Epithelial cell of esophagus (primary cell): ENCODE data around the gene TMA16.
A peak's percentile ranks its signal among the peaks of the same experiment; 100 is the strongest.
"Not testable (repeated sequence)": the region's sequence is repeated elsewhere in the genome, so short reads cannot be mapped to it uniquely, and the experiment has no call there.

Experiments used
- DNase-seq: peaks from one replicate; pipeline ENCODE4 v3.0.0; 2010; ENCODE audit warnings: low read depth
- H3K4me3 ChIP-seq: 2 replicates; pipeline ENCODE4 v1.5.1; 2011; ENCODE audit warnings: mild to moderate bottlenecking, low read length, control low read depth
- TF ChIP-seq, protein P1 (sequence below): IDR thresholded peaks from 2 replicates; pipeline ENCODE4 v1.5.1; 2011; ENCODE audit warnings: low read depth, mild to moderate bottlenecking, low read length, control low read depth, inconsistent platforms; ENCODE audit not compliant: insufficient read depth; ENCODE audit errors: missing control alignments

The TMA16 gene

DNA sequence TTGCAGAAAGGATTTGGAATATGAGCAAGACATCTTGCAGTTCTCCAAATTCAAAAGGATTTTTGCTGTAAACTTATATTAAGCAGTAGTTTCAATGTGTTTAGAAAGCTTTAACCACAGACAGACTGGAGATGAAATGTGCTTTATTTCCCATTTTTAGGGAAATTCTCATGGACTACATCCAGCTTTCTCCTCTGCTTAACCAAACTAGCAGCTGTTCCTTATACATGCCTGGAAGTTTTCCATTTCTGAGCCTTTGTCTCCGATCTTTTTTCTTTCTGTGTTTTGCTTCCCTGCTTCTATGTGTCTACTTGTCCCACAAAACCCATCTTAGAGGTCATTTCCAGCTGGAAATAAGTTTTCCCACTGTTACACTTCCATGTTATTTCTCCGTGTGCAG lies 41.6 kb downstream of the TMA16 start:
- TF ChIP-seq, protein P1, sequence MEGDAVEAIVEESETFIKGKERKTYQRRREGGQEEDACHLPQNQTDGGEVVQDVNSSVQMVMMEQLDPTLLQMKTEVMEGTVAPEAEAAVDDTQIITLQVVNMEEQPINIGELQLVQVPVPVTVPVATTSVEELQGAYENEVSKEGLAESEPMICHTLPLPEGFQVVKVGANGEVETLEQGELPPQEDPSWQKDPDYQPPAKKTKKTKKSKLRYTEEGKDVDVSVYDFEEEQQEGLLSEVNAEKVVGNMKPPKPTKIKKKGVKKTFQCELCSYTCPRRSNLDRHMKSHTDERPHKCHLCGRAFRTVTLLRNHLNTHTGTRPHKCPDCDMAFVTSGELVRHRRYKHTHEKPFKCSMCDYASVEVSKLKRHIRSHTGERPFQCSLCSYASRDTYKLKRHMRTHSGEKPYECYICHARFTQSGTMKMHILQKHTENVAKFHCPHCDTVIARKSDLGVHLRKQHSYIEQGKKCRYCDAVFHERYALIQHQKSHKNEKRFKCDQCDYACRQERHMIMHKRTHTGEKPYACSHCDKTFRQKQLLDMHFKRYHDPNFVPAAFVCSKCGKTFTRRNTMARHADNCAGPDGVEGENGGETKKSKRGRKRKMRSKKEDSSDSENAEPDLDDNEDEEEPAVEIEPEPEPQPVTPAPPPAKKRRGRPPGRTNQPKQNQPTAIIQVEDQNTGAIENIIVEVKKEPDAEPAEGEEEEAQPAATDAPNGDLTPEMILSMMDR: no peak
- no peak for DNase-seq
- H3K4me3 ChIP-seq: no peak overlapping the region

DNA sequence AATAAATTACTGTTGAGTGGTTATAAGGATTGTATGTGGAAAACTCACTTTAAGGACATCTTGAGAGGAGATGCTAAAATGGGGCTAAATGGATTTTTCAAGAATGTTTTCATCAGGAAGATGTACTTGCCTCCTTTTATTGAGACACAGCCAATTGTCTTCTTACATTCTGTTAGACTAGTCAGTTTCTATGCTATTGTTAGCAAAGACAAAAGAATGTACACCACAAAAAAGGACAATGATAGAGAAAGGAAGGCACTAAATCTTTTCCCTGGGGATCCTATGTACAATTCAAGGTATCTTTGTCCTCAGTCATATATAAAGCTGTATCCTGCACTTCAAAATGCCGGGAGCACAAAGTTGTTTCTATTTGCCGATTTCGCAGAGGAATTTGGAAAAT lies 42.6 kb downstream of the TMA16 start:
- TF ChIP-seq, protein P1: no peak
- no peak for DNase-seq
- H3K4me3 ChIP-seq: no peak overlapping the region

DNA sequence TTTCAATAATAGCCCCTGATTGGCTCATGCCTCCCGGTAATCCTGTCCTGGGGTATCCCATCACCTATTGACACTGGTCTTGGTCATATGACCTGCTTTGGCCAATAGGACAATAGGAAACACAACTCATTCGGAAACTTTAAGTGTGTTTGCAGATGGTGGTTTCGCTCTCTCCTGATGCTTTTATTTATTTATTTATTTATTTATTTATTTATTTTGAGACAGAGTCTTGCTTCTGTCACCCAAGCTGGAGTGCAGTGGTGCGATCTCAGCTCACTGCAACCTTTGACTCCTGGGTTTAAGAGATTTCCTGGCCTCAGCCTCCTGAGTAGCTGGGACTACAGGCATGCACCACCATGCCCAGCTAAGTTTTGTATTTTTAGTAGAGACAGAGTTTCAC lies 44.3 kb downstream of the TMA16 start:
- not testable (repeated sequence) for H3K4me3 ChIP-seq, DNase-seq

DNA sequence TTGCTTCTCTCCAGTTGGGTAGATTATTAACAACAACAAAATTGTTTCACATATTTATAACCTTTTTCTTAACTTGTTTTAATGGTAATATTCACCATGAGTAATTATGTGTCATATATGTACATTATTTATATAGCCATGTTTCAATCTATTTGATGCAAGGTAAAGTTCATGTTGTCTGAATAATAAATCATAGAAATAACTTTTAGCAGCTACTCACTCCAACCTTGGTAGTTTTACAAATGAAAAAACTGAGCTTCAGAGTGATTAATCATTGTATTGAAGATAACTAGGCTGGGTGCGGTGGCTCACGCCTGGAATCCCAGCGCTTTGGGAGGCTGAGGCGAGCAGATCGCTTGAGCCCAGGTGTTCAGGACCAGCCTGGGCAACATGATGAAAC lies 46.0 kb downstream of the TMA16 start:
- DNase-seq: peak; percentile 43
- TF ChIP-seq, protein P1: no peak
- H3K4me3 ChIP-seq: no peak overlapping the region

DNA sequence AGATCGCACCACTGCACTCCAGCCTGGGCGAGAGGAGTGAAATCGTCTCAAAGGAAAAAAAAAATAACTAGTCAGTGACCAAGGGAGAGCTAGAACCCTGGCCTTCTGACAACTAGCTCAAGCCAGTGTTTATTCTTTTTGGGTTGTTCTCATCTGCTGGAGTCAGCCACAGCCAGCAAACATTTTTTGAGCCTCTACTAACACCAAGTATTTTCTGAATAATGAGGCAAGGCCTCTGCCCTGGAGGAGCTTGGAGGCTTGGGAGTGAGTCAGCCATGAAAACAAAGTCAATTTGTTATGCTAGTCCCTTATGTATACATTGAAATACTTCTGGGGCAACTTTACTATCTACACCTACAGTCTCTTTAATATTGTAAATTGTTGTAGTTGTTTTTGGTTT lies 46.5 kb downstream of the TMA16 start:
- peak; percentile 86 for DNase-seq
- TF ChIP-seq, protein P1: no peak

DNA sequence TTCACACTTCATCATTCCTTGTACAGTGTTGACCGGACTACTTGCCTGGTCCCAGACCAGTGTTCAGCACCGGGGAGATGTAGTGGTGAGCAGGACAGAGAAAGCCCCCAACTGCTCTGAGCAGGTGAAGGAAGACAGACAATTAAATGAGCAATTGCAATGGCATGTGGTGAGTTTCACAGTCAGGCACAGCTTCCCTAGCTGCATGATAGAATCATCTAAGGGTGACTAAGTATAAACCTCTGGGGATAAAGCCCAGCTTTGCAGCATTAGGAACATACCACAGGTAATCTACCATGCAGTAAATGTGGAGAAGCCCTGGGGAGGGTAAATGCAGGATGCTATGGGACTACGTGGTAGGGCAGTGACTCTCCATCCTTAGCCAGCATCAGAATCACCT lies 47.8 kb downstream of the TMA16 start:
- peak; percentile 87 for DNase-seq
- TF ChIP-seq, protein P1: no peak
- no peak overlapping the region for H3K4me3 ChIP-seq

More for the DNA sequence above, 46.5 kb downstream of the TMA16 start:
- H3K4me3 ChIP-seq: no peak overlapping the region

DNA sequence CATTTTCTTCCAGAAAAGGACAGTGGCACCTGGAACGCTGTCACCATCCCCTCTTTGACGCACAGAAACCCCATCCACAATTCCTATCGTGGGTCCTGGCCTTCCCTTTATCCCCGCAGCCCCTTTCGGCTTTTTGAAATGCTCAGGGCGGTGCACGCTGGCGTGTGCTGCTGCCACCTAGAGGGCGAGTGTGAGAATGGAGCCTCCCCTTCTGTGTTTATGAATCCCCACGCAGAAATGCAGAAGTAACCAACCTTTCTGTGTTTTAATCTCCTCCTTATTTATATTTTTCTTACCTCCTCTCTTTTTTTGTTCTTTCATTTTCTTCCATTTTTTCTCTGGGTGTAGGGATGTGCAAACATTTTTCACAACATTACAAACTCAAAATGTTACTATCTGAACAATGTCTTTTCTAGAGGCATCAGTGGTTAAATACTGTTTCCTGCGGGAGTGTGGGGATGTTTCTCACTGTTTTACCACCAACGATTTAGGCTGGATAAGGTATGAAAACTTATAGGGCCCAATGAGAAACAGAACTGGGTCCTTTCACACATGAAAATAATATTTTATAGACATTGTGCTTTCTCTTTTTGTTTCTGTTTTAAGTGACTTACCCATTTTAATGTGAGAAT lies 50.0 kb downstream of the TMA16 start:
- TF ChIP-seq, protein P1: peak; percentile 93
- H3K4me3 ChIP-seq: peak overlapping the region; percentile 9
- peak; percentile 58 for DNase-seq
